Islet of Langerhans (tissue), 1 donor: ENCODE measurements around the gene DSCAML1.

Experiments
- FAIRE-seq: peaks from one replicate; lab custom pipeline; 2011; peaks lifted over from hg19 to GRCh38; lab: Jason Lieb, UNC

Gene DSCAML1

GRCh38 chr11:117830674-117831351 lies 33.8 kb upstream of the DSCAML1 start:
- FAIRE-seq: no peak

GRCh38 chr11:117830072-117830471 lies 33.1 kb upstream of the DSCAML1 start:
- no peak for FAIRE-seq

GRCh38 chr11:117829369-117829725 lies 32.3 kb upstream of the DSCAML1 start:
- FAIRE-seq: no peak

- no peak for FAIRE-seq
Measured at GRCh38 chr11:117828611-117829368, 31.8 kb upstream of the DSCAML1 start.

GRCh38 chr11:117827521-117828511 lies 30.8 kb upstream of the DSCAML1 start:
- no peak for FAIRE-seq

- no peak for FAIRE-seq
Measured at GRCh38 chr11:117826832-117827231, 29.8 kb upstream of the DSCAML1 start.

- FAIRE-seq: no peak
Measured at GRCh38 chr11:117826190-117826570, 29.2 kb upstream of the DSCAML1 start.

GRCh38 chr11:117825538-117826189 lies 28.6 kb upstream of the DSCAML1 start:
- FAIRE-seq: no peak

- no peak for FAIRE-seq
Measured at GRCh38 chr11:117824571-117825537, 27.8 kb upstream of the DSCAML1 start, which contains the start of gene FXYD2. TSS of gene FXYD2 (minus strand) at chr11:117824744. CDS start at chr11:117824678, 66 bp downstream.

GRCh38 chr11:117823946-117824420 lies 27.0 kb upstream of the DSCAML1 start:
- no peak for FAIRE-seq

- peak; percentile 86 for FAIRE-seq
Measured at GRCh38 chr11:117823294-117823945, 26.4 kb upstream of the DSCAML1 start.

GRCh38 chr11:117822074-117823033 lies 25.3 kb upstream of the DSCAML1 start:
- no peak for FAIRE-seq

- FAIRE-seq: no peak
Measured at GRCh38 chr11:117821431-117821830, 24.4 kb upstream of the DSCAML1 start.

GRCh38 chr11:117820516-117820915 lies 23.5 kb upstream of the DSCAML1 start:
- FAIRE-seq: no peak

- FAIRE-seq: no peak
Measured at GRCh38 chr11:117820071-117820470, 23.1 kb upstream of the DSCAML1 start.

- no peak for FAIRE-seq
Measured at GRCh38 chr11:117819096-117820040, 22.4 kb upstream of the DSCAML1 start.

GRCh38 chr11:117818041-117818873 lies 21.2 kb upstream of the DSCAML1 start:
- peak; percentile 33 for FAIRE-seq
